NCI-H2171 (cell line): Measurements from ENCODE around the gene SLC22A1.
"Not testable (repeated sequence)": the region's sequence is repeated elsewhere in the genome, so short reads cannot be mapped to it uniquely, and the experiment has no call there.

Experiments
- DNase-seq: peaks from one replicate; lab custom pipeline; 2025; lab: John Stamatoyannopoulos, UW

SLC22A1 gene

DNA sequence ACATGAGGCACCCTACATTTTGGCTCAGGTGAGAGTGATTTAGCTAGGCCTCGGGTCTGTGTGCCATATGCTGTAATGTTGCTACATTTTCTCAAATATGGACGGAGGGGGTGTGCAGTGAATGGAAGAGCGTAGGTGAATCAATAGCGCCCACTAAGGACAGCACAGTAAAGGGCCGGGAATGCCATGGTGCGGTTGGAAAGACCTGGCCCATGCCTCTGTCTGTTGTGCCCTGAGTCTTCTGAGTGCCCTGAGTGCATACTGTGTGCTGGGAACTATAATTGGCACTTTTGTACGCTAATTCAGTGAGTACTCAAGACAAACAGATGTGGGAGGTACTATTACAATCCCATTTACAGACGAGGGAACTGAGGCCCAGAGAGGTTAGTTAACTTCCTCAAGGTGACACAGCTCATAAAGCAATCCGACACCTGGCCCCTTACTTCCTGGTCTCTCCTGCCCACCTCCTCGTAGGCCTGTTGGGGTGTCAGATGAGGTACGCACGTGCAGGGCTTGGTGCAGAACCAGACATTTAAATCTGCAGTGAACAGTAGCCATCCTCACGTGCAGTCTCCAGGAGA, 17.3 kb downstream of the SLC22A1 start:
- DNase-seq, result no peak

DNA sequence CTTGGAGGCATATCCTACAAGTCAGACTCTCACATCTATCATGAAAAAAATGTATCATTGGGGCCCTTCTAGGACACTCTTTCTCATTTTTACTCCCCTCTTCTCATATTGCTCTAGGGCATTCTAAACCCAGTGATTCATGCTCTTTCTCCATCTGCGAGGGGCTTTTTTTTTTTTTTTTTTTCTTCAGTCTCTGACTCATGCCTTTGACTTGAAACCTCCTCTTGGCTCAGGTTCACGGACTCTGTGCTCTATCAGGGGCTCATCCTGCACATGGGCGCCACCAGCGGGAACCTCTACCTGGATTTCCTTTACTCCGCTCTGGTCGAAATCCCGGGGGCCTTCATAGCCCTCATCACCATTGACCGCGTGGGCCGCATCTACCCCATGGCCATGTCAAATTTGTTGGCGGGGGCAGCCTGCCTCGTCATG, 17.8 kb downstream of the SLC22A1 start:
- DNase-seq, result peak; percentile 1

DNA sequence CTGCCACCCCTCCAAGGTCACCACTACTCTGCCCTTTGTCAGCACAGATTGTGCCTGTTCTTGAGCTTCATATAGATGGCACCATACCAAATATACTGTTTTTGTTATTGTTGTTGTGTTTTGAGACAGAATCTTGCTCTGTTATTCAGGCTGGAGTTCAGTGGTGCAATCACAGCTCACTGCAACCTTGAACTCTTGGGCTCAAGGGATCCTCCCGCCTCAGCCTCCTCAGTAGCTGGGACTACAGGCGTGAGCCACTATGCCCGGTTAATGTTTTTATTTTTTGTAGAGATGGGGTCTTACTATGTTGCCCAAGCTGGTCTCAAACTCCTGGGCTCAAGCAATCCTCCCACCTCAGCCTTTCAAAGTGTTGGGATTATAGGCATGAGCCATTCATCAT, 18.9 kb downstream of the SLC22A1 start:
- not testable (repeated sequence) for DNase-seq

DNA sequence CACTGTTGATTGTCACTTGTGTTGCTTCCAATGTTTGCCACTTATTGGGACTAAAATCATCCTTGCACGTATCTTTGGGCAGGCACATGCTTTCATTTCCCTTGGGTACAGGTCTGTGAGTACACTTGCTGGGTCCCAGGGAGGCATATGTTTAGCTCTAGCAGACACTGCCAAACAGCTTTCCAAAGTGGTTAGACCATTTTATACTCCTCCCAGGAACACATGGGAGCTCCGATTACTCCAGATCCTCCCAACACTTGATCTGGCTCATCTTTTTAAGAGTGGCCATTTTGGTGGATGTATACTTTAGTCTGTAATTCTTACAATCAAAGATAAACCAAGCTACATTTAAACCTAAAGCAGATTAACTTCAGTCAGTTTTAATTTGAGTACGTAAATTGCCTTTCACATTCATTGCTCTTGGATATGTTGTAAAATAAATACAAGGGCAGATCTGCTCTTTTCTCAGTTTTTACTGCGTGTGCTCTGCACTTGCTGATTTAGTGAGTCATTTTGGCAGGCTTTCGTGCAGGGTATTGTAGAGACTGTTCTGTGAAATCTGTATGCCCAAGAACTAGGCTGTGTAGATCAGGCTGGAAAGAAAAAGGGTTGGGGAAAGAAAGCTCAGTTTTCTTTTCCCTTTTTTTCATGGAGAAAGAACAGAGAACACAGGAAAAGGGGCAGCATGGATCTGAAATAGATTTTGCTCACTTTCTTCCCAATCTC, 19.5 kb downstream of the SLC22A1 start:
- peak; percentile 7 for DNase-seq

DNA sequence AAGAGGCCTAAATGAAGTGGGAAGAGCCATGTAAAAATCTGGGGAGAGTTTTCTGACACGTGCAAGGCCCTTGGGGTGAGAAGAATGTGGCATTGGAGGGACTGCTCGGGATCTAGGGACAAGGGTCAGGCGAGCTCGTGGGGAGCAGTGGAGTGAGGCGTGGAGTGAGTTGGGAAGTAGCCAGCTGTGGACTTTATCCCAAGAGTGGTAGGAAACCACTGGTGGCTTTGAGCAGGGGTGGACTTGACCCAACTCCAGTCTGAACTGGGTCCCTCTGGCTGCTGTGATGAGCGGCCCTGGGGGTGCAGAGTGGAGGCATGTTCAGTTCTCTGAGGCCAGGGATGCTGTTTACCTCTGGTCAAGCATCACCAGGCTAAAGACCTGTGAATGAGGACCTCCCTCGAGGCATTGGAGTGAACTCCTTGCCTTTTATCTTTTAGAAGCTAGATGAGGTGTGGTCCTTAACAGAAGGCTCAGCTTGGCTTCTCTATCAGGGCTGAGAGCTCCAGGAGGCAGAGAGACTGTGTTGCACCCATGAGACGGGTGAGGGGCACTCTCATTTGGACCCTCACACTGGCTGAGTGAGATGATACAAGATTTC, 20.6 kb downstream of the SLC22A1 start:
- DNase-seq, result no peak

DNA sequence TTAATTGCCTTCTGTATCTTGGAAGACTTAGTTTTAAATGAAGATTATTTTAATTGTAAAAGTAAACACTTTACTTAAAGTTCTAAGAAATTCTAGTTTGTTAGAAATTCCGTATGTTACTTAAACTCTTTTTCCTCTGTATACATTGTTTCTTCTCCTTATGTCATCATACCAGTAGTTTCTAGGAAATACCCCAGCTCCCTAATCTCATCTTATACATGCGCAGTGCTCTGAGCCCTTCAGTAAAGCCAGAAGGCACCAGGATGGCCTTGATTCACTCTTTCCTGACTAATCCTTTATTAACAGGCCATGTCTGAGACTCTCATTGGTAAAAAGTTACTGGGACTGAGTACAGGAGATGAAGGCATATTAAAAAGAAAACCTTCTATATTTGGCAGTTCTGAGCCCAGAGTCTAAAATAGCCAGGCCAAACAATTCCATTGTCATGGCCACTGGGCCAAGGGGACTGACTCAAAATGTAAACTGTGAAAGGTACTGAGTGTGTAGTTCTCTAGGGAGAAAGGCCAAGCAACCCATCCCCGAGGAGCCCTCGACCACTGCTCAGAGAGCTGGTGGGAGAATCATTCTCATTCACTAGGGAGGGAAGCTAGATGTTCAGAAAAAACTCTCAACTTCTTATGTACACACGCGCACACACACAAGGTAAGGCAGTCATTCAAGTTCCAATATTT, 25.0 kb downstream of the SLC22A1 start:
- no peak for DNase-seq

DNA sequence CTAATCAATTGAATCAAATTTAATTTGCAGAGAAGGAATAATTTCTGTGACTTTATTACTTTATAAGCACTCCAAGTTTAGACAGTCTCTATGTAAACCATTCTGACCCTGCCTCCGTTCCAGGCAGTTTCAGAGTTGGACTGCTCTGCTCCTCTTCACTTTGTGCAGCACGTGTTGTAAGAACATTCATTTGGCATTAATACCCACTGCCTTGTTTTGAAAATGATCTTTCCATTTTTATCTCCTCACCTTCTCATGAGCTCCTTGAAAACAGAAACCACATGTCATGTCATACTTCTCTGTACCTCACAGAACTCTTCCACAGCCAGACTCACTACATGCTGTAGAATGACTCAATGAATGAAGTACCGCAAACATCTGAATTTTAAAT, 25.5 kb downstream of the SLC22A1 start:
- no peak for DNase-seq

DNA sequence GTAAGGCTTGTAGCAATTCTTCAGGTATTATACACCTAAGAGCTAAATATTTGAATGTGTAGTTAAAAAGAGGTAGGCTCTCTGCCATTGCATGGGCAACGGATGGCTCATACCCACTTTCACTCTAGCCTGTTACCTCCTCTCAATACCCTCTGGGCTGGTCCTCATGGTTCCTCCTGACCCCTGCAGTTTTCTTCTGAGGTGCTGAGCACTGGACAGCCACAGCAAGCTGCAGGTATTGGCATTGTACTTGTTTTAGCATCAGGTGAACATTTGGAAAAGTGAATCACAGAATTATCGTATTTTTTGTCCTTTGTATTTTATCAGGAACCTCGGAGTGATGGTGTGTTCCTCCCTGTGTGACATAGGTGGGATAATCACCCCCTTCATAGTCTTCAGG, 32.9 kb downstream of the SLC22A1 start:
- DNase-seq, result no peak

DNA sequence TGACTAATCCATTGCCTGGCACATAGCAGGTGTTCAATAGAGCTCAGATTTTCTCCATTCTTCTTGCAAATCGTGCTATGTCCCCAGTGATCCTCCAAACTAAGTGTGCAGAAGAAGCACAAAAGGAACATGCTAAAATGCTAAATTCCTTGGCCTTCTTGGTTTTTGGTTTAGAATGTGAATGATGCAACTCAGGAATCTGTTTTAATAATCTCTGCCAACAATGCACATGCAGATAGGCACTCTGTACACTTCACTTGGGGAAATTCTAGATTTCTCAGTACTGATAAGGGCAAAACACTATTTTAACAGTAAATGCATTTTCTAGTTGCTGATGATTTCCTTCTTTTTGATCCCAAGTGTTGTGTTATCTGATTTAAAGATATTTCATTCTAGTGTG, 35.2 kb downstream of the SLC22A1 start:
- DNase-seq, result no peak

DNA sequence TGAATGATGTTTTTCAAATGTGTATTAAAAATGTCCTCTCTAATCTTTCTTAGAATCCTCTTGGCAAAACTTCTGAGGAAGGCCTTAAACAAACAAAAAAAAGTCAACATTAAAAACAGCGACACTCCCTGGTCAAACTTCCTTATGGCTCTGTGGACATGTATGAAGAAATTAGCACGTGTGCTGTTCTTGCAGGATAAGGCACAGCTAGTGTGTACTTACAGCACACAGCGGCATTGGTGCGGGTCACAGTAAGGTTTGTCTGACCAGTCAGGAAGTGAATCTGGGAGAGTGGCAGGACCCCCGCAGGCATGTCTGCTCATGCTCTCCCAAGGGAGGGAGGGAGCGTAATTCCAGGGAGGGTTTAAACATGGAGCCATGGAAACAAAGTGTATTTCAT, 38.8 kb downstream of the SLC22A1 start:
- DNase-seq, result no peak

DNA sequence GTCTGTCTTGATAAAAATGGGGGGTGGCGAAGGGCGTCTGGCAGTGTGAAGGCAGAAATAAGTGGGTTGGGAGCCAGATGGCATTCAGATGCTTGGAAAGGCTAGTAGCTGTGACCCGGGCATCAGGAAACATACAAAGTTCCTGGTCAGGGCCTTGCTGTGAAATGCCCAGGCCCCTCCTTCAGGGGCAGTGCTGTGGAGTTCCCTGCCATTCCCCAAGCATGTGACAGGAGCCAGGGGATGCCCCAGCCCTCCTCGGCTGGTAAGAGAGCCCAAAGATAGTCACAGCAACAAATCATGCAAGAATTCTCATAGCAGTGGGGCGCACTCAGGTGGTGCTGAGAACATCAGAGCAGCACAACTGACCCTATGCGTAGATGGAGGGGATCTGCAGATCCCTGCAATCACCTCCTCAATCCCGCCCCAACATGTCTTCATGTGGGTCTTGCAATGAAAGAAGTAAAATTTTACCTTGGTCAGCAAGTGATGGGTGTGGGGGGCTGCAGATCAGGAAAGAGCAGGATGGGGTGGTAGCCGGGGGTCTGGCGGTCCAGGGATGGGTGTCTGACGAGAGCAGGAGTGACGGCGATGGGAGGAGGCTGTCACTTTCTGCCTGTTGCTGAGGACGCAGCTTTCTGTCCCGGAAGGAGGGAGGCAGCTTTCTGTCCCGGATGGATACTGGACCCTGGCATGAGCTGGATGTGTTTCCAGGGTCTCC, 39.5 kb downstream of the SLC22A1 start:
- no peak for DNase-seq

DNA sequence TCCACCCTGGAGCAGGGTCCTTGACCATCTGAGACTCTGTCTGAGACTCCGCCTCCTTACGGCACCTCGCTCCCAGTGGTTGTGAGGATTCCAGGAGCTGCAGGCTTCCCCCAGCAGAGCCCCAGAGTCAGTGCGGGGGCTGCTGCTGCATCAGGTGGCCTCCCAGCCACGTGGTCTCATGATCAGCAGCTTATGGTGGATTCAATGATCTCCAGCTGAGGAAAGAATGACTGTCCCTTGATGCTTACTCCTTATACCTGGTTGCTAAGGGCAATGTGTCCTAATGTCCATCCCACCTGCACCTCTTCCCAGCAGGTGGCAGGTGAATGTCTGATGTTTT, 40.0 kb downstream of the SLC22A1 start:
- DNase-seq, result no peak

DNA sequence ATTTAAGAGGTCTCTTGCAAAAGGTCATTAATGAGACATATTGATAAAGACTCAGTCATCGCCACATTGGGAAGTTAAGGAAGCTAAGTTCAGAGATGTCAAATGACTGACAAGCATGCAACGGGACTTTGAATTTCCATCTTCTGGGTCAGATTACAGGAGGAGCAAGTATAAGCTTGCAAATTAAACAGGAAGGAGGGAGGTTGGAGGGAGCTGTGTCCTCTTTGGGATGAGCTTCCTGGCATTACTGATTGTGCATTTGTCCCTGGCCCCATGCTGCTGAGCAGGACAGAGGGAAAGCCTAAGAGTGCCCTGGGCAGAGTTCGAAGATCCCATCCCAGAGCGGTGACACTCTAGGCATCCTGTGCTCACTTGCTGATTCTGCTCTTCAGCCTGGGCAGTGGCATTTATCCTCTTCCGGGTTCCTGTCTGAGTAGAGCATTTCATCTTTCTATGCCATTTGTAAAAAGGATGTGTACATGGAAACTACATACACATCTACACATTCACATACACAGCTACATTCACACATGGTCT, 40.5 kb downstream of the SLC22A1 start:
- DNase-seq, result no peak

DNA sequence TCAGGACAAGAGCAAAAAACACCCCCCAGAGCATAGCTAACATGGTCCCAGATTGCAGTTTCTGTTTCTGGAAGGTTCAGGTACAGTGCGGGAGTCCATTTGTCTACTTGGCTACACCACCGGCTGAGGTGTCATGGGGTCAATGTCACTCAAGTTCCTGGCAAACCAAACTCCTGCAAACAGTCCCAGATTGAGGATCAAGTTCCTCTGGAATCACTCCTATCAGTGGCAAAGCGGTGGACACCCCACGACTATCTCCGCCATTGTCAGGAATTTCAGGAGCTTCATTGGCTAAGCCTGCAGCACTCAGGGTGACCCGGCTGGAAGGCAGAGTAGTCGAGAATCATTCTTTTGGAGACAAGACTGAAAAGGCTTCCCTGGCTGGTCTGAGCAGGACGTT, 41.8 kb downstream of the SLC22A1 start:
- DNase-seq, result no peak

DNA sequence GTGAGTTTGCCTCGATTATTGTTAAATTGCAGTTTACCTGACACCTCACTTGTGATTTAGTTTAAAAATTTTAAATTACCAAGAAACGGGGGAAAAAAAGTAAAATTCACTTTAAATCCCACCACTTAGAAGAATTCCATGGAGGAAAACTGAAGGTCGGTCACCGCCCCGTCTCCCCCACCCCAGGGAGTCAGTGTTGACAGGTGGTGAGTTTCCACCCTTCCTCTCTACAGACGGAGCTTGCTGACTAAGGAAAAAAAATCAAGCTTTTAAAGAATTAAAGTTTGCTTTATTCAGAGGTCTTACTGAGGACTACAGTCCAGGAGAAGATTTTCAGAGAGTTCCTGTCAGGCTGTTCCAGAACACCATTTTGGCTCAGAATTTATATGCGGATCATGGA, 42.3 kb downstream of the SLC22A1 start:
- no peak for DNase-seq

DNA sequence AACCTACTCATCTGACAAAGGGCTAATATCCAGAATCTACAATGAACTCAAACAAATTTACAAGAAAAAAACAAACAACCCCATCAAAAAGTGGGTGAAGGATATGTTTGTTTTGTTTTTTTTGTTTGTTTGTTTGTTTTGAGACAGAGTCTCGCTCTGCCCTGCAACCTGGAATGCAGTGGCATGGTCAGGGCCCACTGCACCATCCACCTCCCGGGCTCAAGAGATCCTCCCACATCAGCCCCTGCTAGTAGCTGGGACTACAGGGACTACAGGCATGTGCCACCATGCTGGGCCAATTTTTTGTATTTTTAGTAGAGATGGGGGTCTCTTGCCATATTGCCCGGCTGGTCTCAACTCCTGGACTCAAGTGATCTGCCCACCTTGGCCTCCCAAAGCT, 44.3 kb downstream of the SLC22A1 start:
- DNase-seq, result not testable (repeated sequence)

DNA sequence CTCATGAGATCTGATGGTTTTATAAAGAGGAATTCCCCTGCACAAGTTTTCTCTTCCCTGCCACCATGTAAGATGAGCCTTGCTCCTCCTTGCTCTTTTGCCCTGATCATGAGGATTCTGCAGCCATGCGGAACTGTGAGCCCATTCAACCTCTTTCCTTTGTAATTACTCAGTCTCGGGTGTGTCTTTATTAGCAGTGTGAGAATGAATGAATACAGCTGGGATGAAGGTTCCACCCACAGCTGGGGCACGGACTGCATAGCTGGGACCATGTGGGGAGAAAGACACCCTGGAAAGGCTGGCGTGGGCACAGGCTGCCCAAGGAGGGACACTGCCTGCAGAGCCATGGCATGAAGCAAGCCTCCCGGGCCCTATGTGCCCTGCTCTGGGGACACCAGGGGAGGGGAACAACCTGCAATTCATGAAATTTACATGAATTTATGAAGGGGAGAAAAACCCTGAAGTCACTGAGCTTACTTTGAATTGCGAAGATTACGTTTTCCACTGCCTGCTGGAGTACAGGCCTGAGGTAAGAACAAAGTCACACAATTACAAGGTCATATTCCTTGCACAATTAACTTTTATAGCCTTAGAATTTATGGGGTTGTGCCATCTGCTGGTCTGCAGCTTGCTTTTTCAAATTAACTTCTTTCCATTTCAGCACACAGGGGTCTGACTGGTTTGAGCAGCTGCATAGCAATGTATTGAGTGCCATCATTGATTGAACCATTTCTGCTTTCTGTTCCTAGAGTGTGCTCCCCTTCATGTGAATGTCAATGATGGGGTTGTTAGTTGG, 46.2 kb downstream of the SLC22A1 start:
- DNase-seq, result no peak

DNA sequence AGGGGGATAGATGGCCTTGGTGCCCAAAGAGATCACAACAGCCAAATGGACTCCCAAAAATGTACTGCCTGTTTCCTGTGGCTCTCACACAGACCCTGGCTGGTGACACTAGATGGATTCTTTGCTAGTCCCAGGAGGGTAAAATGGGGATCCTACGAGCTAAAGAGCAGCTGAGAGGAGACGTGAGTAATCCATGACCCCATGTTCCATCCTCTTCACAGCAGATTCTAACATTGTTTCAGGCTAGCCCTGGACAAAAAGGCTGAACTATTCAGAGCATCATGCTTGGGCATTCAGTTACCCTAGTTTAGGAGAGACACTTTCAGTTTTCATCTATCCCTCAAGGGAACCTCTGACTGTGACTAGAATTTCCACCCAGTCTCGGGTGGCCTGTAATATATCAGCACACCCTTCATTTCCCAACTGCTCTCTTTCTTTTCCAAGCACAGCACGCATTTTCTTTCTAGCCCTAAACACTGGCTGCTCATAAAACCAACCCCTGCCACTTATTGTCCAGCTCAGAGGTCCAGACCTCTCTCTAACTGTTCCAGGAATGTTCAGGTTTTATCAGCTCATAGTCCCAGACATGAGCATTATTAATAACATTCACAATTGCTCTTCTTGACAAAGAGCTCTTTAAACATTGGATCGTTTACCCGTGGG, 48.5 kb downstream of the SLC22A1 start:
- no peak for DNase-seq

DNA sequence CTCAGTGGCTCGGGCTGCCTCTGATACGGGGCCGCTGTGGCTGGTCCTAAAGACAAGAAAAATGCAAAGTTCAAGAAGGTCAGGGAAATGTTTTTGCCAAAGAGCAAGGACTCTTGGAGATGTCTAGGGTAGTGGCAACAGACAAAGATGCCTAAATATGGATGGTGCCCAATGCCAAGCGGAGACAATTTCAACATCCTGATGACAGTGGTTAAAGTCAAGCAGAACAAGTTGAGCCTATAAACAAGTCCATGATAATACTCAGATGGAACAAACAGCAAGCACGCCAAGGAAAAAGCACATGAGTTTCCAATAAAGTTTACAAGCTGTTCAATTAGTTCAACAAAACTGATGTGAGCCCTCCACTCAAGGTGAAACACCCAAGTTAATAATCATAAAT, 51.1 kb downstream of the SLC22A1 start:
- DNase-seq, result no peak

DNA sequence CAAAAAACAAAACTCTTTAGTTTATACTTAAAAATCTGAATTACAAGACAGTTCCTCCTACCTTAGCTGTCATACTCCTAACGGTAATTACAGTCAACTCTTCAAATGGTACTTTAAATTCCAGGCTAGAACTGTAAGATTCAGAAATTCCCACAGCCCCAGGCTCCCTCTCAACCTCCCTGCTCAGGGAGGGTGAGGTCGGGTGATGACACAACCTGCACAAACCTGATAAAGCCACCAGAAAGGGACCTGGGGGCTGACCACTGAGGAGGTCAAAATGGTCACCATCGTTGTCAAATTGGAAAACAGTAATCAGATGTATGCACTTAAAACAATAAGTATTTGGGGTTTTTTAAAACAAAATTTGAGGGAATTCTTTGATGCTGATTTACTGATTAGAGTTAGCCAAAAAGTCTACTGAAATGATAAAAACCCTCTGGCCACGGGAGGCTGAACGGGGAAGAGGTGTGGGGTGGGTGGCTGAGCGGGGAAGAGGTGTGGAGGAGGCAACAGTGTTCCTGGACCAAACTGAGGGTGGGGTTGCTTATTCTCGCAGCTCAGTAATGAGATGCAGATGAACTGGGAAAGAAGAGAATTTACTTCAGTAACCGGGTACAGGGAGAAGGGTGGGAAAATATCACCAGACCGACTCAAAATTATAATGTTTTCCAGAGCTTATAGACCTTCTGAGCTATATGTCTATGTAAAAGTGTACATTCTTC, 52.4 kb downstream of the SLC22A1 start:
- DNase-seq, result no peak
